Measurements from ENCODE around the gene KRT17. TPM values are rescaled to one million over a fixed set of nuclear protein-coding genes. Genes with fewer than 3 reads are reported as not detected.

Gene KRT17
- total and polyA plus RNA-seq, 10 of the 15 experiments (the other 5 are each of a cell fraction or from before 2014, with no cell fraction given), result 0.47 to 30.0 (median 2.5) TPM

DNA sequence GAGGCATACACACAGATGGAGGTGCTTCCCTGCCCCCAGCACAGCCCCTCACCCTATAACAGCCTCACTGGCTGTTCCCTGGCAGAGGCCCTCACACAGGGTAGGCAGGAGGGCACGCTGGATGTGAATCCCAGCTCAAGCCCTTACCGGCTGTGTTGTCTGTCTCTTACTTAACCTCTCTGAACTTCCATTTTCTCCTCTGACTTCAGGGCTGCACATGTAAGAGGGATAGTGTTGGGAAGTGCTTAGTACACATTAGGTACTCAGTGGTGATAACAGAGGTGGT is 39.7 kb upstream of the KRT17 start:
- TF ChIP-seq GABPA (IDR thresholded peaks at IDR 0.05; ENCODE audit: low read depth) (no peak), STAT1 (conservative IDR thresholded peaks at IDR 0.05) (no peak), ZSCAN29 (IDR thresholded peaks at IDR 0.05) (no peak)
- Histone ChIP-seq H2AFZ (ENCODE audit: control insufficient read depth, low read depth, low read length) (no peak overlapping the region), H3K9me3 (replicated peaks; ENCODE audit: control insufficient read depth, insufficient read depth, low read length) (no peaks in the 10 kb centered on the region), H3K4me3 (no peak overlapping the region), H3K27ac (ENCODE audit: control insufficient read depth, insufficient read depth) (no peak overlapping the region), H3K4me2 (ENCODE audit: control insufficient read depth, insufficient read depth) (no peak overlapping the region), H3K79me2 (ENCODE audit: control insufficient read depth, insufficient read depth, low read length) (no peaks in the 10 kb centered on the region), H3K27me3 (replicated peaks in 1 of 2; ENCODE audit: control insufficient read depth in 2 of 2, insufficient read depth in 2 of 2, low read length in 1 of 2) (no peaks in the 10 kb centered on the region), H3K4me1 (ENCODE audit: control insufficient read depth, insufficient read depth, low read length) (peaks cover 25% of the 10 kb centered on the region), H4K20me1 (ENCODE audit: control insufficient read depth, insufficient read depth) (no peaks in the 10 kb centered on the region), H3K9ac (ENCODE audit: control insufficient read depth, insufficient read depth, low read length) (no peak overlapping the region), H3K36me3 (ENCODE audit: control insufficient read depth in 2 of 2, insufficient read depth in 2 of 2, low read length in 1 of 2) (no peaks in the 10 kb centered on the region)
- DNase-seq (ENCODE audit: low read depth, low spot score) (no peak), FAIRE-seq (no peak), ATAC-seq (no peak)
- in situ Hi-C loops (cut with MboI) (loop anchor here (5.0 to 10.0 kb wide), 4 partner anchors 117 to 1049 kb away; no protein-coding TSS in a partner anchor), intact Hi-C loops (cut with micrococcal nuclease; ENCODE audit: unreplicated experiment) (loop anchor here (5.0 kb wide), 4 partner anchors 72 to 862 kb away; no protein-coding TSS in a partner anchor)
- 92% methylated on average over 2 of the region's 2 CpGs for whole genome bisulfite sequencing (ENCODE audit: insufficient coverage, insufficient replicate concordance, low lambda C conversion rate, missing lambda C conversion rate)
- ChIA-PET SMC1A (ENCODE audit: uncharacterized antibody, unreplicated experiment) (interaction anchor here (1.2 to 6.9 kb wide), 8 partner anchors 14 to 1040 kb away, joined by 4 to 92 read pairs (median 20); partner anchors contain the start of gene EIF1), POLR2A (interaction anchor here (7.8 to 8.3 kb wide), 2 partner anchors 14 to 25 kb away, joined by 86 to 103 read pairs; partner anchors contain the start of gene EIF1), CTCF (interaction anchor here (0.6 to 12.0 kb wide), 15 partner anchors 8 to 1359 kb away, joined by 3 to 420 read pairs (median 12); partner anchors contain the start of gene EIF1), RAD21 (ENCODE audit: unreplicated experiment) (interaction anchor here (1.0 to 9.6 kb wide), 8 partner anchors 15 to 1104 kb away, joined by 3 to 193 read pairs (median 10); partner anchors contain the start of gene EIF1)
- BruUV-seq (replicated peaks), result no TSS peak

DNA sequence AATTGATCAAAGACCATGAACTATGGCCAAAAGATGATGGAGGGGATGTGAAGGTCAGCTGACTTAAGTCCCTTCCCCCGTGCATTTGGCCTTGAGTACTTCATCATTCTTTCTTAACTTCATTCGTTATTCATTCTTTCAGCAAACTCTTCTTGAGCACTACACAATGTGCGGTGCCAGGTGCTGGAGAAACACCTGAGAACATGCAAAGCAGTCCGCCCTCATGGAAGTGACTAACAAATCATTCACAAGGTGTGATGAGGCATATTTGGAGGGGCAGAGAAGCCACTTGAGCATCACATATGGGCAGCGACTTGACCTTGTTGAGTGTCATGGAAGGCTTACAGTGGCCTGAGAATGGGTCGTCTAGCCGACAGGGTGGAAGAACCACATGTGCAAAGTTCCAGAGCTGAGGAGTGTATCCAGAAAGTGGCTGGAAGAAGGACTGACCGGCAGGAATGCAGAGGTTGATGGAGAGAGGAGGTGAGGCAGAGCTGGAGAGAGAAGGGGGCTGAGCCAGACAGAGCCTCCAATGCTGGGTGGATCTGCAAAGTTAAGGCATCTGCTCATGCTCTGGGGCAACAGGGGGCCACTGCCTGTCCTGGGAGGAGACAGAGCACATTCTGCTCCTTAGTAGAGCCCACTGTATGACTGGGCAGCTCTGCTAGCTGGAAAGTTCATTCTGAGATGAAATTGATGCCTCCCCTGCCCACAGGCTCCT is 39.2 kb upstream of the KRT17 start:
- Histone ChIP-seq H3K4me3 (no peak overlapping the region), H3K79me2 (ENCODE audit: control insufficient read depth, insufficient read depth, low read length) (no peaks in the 10 kb centered on the region), H3K4me2 (ENCODE audit: control insufficient read depth, insufficient read depth) (no peak overlapping the region), H2AFZ (ENCODE audit: control insufficient read depth, low read depth, low read length) (no peak overlapping the region), H3K27ac (ENCODE audit: control insufficient read depth, insufficient read depth) (no peak overlapping the region), H3K9me3 (replicated peaks; ENCODE audit: control insufficient read depth, insufficient read depth, low read length) (no peaks in the 10 kb centered on the region), H4K20me1 (ENCODE audit: control insufficient read depth, insufficient read depth) (no peaks in the 10 kb centered on the region), H3K27me3 (replicated peaks in 1 of 2; ENCODE audit: control insufficient read depth in 2 of 2, insufficient read depth in 2 of 2, low read length in 1 of 2) (no peaks in the 10 kb centered on the region), H3K36me3 (ENCODE audit: control insufficient read depth in 2 of 2, insufficient read depth in 2 of 2, low read length in 1 of 2) (no peaks in the 10 kb centered on the region), H3K9ac (ENCODE audit: control insufficient read depth, insufficient read depth, low read length) (no peak overlapping the region), H3K4me1 (ENCODE audit: control insufficient read depth, insufficient read depth, low read length) (peaks cover 25% of the 10 kb centered on the region)
- FAIRE-seq (no peak), DNase-seq (ENCODE audit: low read depth, low spot score) (no peak), ATAC-seq (no peak)
- intact Hi-C loops (cut with micrococcal nuclease; ENCODE audit: unreplicated experiment), result loop anchor here (5.0 kb wide), 4 partner anchors 71 to 861 kb away; no protein-coding TSS in a partner anchor
- SMC1A ChIA-PET (ENCODE audit: uncharacterized antibody, unreplicated experiment), result interaction anchor here (0.8 to 6.9 kb wide), 19 partner anchors 10 to 1246 kb away, joined by 3 to 92 read pairs (median 6); partner anchors contain the start of genes EIF1 and TOP2A
- WGBS (ENCODE audit: insufficient coverage, insufficient replicate concordance, low lambda C conversion rate, missing lambda C conversion rate), result 16% methylated on average over 8 of the region's 8 CpGs
- BruUV-seq (replicated peaks), result no TSS peak
- in situ Hi-C loops (cut with MboI), result loop anchor here (5.0 to 10.0 kb wide), 4 partner anchors 116 to 1049 kb away; no protein-coding TSS in a partner anchor
- RAD21 ChIA-PET (ENCODE audit: unreplicated experiment), result interaction anchor here (0.8 to 9.6 kb wide), 15 partner anchors 15 to 1246 kb away, joined by 3 to 193 read pairs (median 5); partner anchors contain the start of genes EIF1 and TOP2A
- POLR2A ChIA-PET, result interaction anchor here (0.5 to 8.3 kb wide), 5 partner anchors 14 to 1214 kb away, joined by 3 to 103 read pairs (median 4); partner anchors contain the start of gene EIF1
- CTCF ChIA-PET, result interaction anchor here (0.6 to 12.0 kb wide), 46 partner anchors 10 to 1359 kb away, joined by 3 to 420 read pairs (median 4); partner anchors contain the start of genes EIF1, KRT12, KRT20 and KRT24
- TF ChIP-seq ATF7 (IDR thresholded peaks at IDR 0.05; ENCODE audit: low read depth) (no peak), CBFB (IDR thresholded peaks at IDR 0.05; ENCODE audit: low read depth) (no peak), CHD1 (IDR thresholded peaks at IDR 0.05; ENCODE audit: low read depth, low read length) (no peak), BHLHE40 (IDR thresholded peaks at IDR 0.05; ENCODE audit: borderline replicate concordance in 1 of 2, low read depth in 2 of 2, low read length in 1 of 2) (no peak), NFYB (IDR thresholded peaks at IDR 0.05; ENCODE audit: insufficient read depth, low read depth, low read length) (no peak), SUZ12 (IDR thresholded peaks at IDR 0.05; ENCODE audit: unreplicated experiment) (no peak)
- TF ChIP-seq, protein P1, sequence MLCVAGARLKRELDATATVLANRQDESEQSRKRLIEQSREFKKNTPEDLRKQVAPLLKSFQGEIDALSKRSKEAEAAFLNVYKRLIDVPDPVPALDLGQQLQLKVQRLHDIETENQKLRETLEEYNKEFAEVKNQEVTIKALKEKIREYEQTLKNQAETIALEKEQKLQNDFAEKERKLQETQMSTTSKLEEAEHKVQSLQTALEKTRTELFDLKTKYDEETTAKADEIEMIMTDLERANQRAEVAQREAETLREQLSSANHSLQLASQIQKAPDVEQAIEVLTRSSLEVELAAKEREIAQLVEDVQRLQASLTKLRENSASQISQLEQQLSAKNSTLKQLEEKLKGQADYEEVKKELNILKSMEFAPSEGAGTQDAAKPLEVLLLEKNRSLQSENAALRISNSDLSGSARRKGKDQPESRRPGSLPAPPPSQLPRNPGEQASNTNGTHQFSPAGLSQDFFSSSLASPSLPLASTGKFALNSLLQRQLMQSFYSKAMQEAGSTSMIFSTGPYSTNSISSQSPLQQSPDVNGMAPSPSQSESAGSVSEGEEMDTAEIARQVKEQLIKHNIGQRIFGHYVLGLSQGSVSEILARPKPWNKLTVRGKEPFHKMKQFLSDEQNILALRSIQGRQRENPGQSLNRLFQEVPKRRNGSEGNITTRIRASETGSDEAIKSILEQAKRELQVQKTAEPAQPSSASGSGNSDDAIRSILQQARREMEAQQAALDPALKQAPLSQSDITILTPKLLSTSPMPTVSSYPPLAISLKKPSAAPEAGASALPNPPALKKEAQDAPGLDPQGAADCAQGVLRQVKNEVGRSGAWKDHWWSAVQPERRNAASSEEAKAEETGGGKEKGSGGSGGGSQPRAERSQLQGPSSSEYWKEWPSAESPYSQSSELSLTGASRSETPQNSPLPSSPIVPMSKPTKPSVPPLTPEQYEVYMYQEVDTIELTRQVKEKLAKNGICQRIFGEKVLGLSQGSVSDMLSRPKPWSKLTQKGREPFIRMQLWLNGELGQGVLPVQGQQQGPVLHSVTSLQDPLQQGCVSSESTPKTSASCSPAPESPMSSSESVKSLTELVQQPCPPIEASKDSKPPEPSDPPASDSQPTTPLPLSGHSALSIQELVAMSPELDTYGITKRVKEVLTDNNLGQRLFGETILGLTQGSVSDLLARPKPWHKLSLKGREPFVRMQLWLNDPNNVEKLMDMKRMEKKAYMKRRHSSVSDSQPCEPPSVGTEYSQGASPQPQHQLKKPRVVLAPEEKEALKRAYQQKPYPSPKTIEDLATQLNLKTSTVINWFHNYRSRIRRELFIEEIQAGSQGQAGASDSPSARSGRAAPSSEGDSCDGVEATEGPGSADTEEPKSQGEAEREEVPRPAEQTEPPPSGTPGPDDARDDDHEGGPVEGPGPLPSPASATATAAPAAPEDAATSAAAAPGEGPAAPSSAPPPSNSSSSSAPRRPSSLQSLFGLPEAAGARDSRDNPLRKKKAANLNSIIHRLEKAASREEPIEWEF (IDR thresholded peaks at IDR 0.05; ENCODE audit: insufficient replicate concordance, low read depth, low read length), result no peak
